Body of pancreas (tissue), 4 donors: ENCODE data around the gene DGCR6L. TPM values are rescaled to one million over a fixed set of nuclear protein-coding genes. Genes with fewer than 3 reads are reported as not detected.
"Not testable (repeated sequence)": the region's sequence is repeated elsewhere in the genome, so short reads cannot be mapped to it uniquely, and the experiment has no call there.

Source experiments
- ATAC-seq: fragments of 150-250 bp; one replicate; pipeline ENCODE4 v1.9.1; 2016
- DNase-seq, 4 donors: peaks; one replicate each; pipeline ENCODE4 v3.0.0-alpha.2; 2019
- H3K27ac ChIP-seq, 4 donors: fragments of 200-600 bp; sonication (generic); 1 replicate in 3 of 4; 2 replicates in 1 of 4; pipeline versions ENCODE4 v1.5.1 to v1.6.1; 2016 to 2019; ENCODE audit warnings: mild to moderate bottlenecking in 1 of 4, mixed read lengths in 1 of 4, moderate library complexity in 1 of 4
- H3K27me3 ChIP-seq, 2 donors: fragments of 200-600 bp; sonication (generic); one replicate each; pipeline ENCODE4 v1.6.0; 2016; ENCODE audit warnings: mild to moderate bottlenecking in 1 of 2
- H3K36me3 ChIP-seq, 2 donors: fragments of 200-600 bp; sonication (generic); replicated peaks in 1 of 2; 2 replicates each; pipeline ENCODE4 v1.5.1; 2016; ENCODE audit warnings: low read depth in 2 of 2; ENCODE audit not compliant: insufficient read depth in 1 of 2
- H3K4me1 ChIP-seq: fragments of 200-600 bp; sonication (generic); one replicate; pipeline ENCODE4 v1.6.0; 2016
- H3K4me3 ChIP-seq, 2 donors: fragments of 200-600 bp; sonication (generic); 1 replicate in 1 of 2; 2 replicates in 1 of 2; pipeline ENCODE4 v1.5.1; 2016 to 2019
- H3K9me3 ChIP-seq, 3 donors: fragments of 200-600 bp; sonication (generic); 1 replicate in 2 of 3; 2 replicates in 1 of 3; pipeline ENCODE4 v1.5.1; 2016
- CTCF ChIP-seq, 7 experiments: fragments of 450-650 bp in 4 of 7; fragments of 200-600 bp in 3 of 7; sonication (generic) in 3 of 7; IDR thresholded peaks; one replicate each; pipeline ENCODE4 v1.5.1; 2016 to 2019; ENCODE audit warnings: antibody characterized with exemption in 7 of 7
- POLR2A ChIP-seq, 3 donors: fragments of 450-650 bp; IDR thresholded peaks; one replicate each; pipeline ENCODE4 v1.6.1; 2016; ENCODE audit warnings: antibody characterized with exemption in 3 of 3, mild to moderate bottlenecking in 2 of 3
- WGBS, 2 donors: methylation state at CpG; one replicate each; pipeline ENCODE4 v1.1.5; 2017; 5-methylcytosine and 5-hydroxymethylcytosine counted together
- intact Hi-C: fragments of 100-400 bp; cut with DNase I; formaldehyde crosslinking; loops from one replicate; pipeline ENCODE4 v1.15.1; 2023
- total RNA-seq, 2 donors: library from RNA; depleted of rRNA; stranded (reverse); fragments of >200 nt; gene quantifications; one replicate each; pipeline ENCODE4 v1.1.0, GENCODE V29; 2016

DGCR6L gene
- total RNA-seq, 2 donors from 2014 or later, result 24.4 to 52.4 TPM

- no peaks in the 10 kb centered on the region for H3K9me3 ChIP-seq
- TF ChIP-seq CTCF (IDR thresholded peaks at IDR 0.05), result no peak
- no peak for TF ChIP-seq POLR2A (IDR thresholded peaks at IDR 0.05)
- ATAC-seq, result no peak
- 84 to 87% methylated on average over 5 of the region's 5 CpGs for WGBS, 2 donors
- no peaks in the 10 kb centered on the region for H3K36me3 ChIP-seq
- DNase-seq, result no peak
- H3K27ac ChIP-seq, result no peak overlapping the region
- peaks cover 12% of the 10 kb centered on the region for H3K4me1 ChIP-seq
- H3K27me3 ChIP-seq, result no peaks in the 10 kb centered on the region
- H3K4me3 ChIP-seq, result no peak overlapping the region
- intact Hi-C loops, result no loop called here
Measured at GRCh38 chr22:20324139-20324516, 4.3 kb upstream of the DGCR6L start.

- peaks cover 32% of the 10 kb centered on the region for H3K4me1 ChIP-seq
- ATAC-seq, H3K4me3 ChIP-seq, H3K27me3 ChIP-seq, H3K9me3 ChIP-seq, H3K36me3 ChIP-seq, intact Hi-C loops, H3K27ac ChIP-seq, DNase-seq: not testable (repeated sequence)
- WGBS, 2 donors, result 80 to 87% methylated on average over 5 to 7 of the region's 7 CpGs
Measured at GRCh38 chr22:20321552-20322211, 1.8 kb upstream of the DGCR6L start.

GRCh38 chr22:20320659-20321551 is 1.0 kb upstream of the DGCR6L start:
- Histone ChIP-seq H3K4me3 (peak overlapping the region; percentile 97 to 99), H3K4me1 (peaks cover 32% of the 10 kb centered on the region), H3K27ac (peak overlapping the region; percentile 54 to 78 (median 74))
- H3K27me3 ChIP-seq, ATAC-seq, H3K36me3 ChIP-seq, H3K9me3 ChIP-seq, intact Hi-C loops: not testable (repeated sequence)
- peak in 1 of 4 donors; percentile 10 for DNase-seq
- 35 to 39% methylated on average over 18 to 20 of the region's 20 CpGs for WGBS, 2 donors

- no peak for ATAC-seq
- peaks cover 32% of the 10 kb centered on the region for H3K4me1 ChIP-seq
- peak overlapping the region; percentile 97 to 99 for H3K4me3 ChIP-seq
- no peaks in the 10 kb centered on the region for H3K36me3 ChIP-seq
- no peaks in the 10 kb centered on the region for H3K9me3 ChIP-seq
- peak overlapping the region; percentile 54 to 78 (median 74) for H3K27ac ChIP-seq
- no peaks in the 10 kb centered on the region for H3K27me3 ChIP-seq
- TF ChIP-seq POLR2A (IDR thresholded peaks at IDR 0.05), result no peak
- TF ChIP-seq CTCF (IDR thresholded peaks at IDR 0.05), result no peak
- intact Hi-C loops, result no loop called here
- WGBS, 2 donors, result 2 to 27% methylated on average over 3 to 32 of the region's 32 CpGs
- peak in 1 of 4 donors; percentile 13 for DNase-seq
Measured at GRCh38 chr22:20319041-20319744, 667 bp downstream of the DGCR6L start.

- H3K9me3 ChIP-seq, ATAC-seq, H3K27ac ChIP-seq, intact Hi-C loops, H3K4me3 ChIP-seq, H3K27me3 ChIP-seq, H3K36me3 ChIP-seq: not testable (repeated sequence)
- peaks cover 32% of the 10 kb centered on the region for H3K4me1 ChIP-seq
- DNase-seq, result peak in 1 of 4 donors; percentile 3
- WGBS, 2 donors, result 59 to 74% methylated on average over 6 of the region's 6 CpGs
Measured at GRCh38 chr22:20318043-20318688, 1.7 kb downstream of the DGCR6L start.
